Endothelial cell of umbilical vein (primary cell): ENCODE results near the gene ARHGAP28. TPM values are rescaled to one million over a fixed set of nuclear protein-coding genes. Genes with fewer than 3 reads are reported as not detected.

Experiments used
- Bru-seq: library from RNA; stranded (reverse); fragments of 400-500 nt; gene quantifications from one replicate; lab custom pipeline; 2021; lab: Mats Ljungman, UMichigan
- BruChase-seq, 2 experiments: library from RNA; stranded (reverse); fragments of 400-500 nt; gene quantifications; one replicate each; lab custom pipeline; 2021; lab: Mats Ljungman, UMichigan
- BruUV-seq: library from RNA; stranded (reverse); fragments of 400-500 nt; replicated peaks from 2 replicates; lab custom pipeline; 2021; lab: Mats Ljungman, UMichigan
- CTCF ChIA-PET: fragments of 300-600, 350-600 bp; sonication (Branson Sonifier 250); formaldehyde crosslinking; loops from one replicate; lab custom pipeline; 2021; ENCODE audit warnings: antibody characterized with exemption, inconsistent platforms; lab: Charles Lee
- POLR2A ChIA-PET: fragments of 300-600, 350-600 bp; sonication (Branson Sonifier 250); formaldehyde crosslinking; loops from one replicate; lab custom pipeline; 2021; ENCODE audit warnings: antibody characterized with exemption, inconsistent platforms; lab: Charles Lee
- DNase-seq: peaks from one replicate; pipeline ENCODE4 v3.0.0-alpha.2; 2011; ENCODE audit warnings: low read depth, low spot score
- FAIRE-seq: peaks from 2 replicates; lab custom pipeline; 2011; peaks lifted over from hg19 to GRCh38; lab: Jason Lieb, UNC
- H2AFZ ChIP-seq: 2 replicates; pipeline ENCODE4 v1.6.0; 2012; ENCODE audit warnings: low read depth, low read length, control low read depth, inconsistent platforms
- H3K27ac ChIP-seq: 2 replicates; pipeline ENCODE4 v1.5.1; 2011; ENCODE audit warnings: low read depth, mild to moderate bottlenecking, control low read depth, low read length, moderate library complexity; ENCODE audit not compliant: insufficient read depth
- H3K27me3 ChIP-seq, 2 experiments: 2 replicates each; pipeline versions ENCODE4 v1.6.0 to v1.6.1; 2011; ENCODE audit warnings: low read length in 2 of 2, mixed read lengths in 1 of 2; ENCODE audit not compliant: control insufficient read depth in 2 of 2, insufficient read depth in 2 of 2
- H3K36me3 ChIP-seq, 2 experiments: 2 replicates in 1 of 2; 3 replicates in 1 of 2; pipeline ENCODE4 v1.5.1; 2011; ENCODE audit warnings: low read length in 2 of 2, mild to moderate bottlenecking in 1 of 2, moderate library complexity in 1 of 2; ENCODE audit not compliant: control insufficient read depth in 2 of 2, insufficient read depth in 2 of 2; ENCODE audit errors: extremely low read depth in 1 of 2
- H3K4me1 ChIP-seq: 3 replicates; pipeline ENCODE4 v1.5.1; 2011; ENCODE audit warnings: mild to moderate bottlenecking, low read length; ENCODE audit not compliant: control insufficient read depth, insufficient read depth; ENCODE audit errors: extremely low read depth
- H3K4me2 ChIP-seq: 2 replicates; pipeline ENCODE4 v1.6.1; 2011; ENCODE audit warnings: low read length, control low read depth, mixed read lengths; ENCODE audit not compliant: insufficient read depth
- H3K4me3 ChIP-seq, 3 experiments: fragments of 200-600 bp in 1 of 3; sonication (generic), shearing (Covaris generic) in 1 of 3; replicated peaks in 1 of 3; 2 replicates each; pipeline ENCODE4 v1.5.1; 2011 to 2016; ENCODE audit warnings: control low read depth in 3 of 3, low read length in 3 of 3, mild to moderate bottlenecking in 2 of 3, inconsistent platforms in 1 of 3, low read depth in 1 of 3, moderate library complexity in 1 of 3; ENCODE audit not compliant: insufficient read depth in 1 of 3
- H3K79me2 ChIP-seq: 2 replicates; pipeline ENCODE4 v1.6.0; 2012; ENCODE audit warnings: low read length, inconsistent platforms; ENCODE audit not compliant: control insufficient read depth, insufficient read depth
- H3K9ac ChIP-seq: replicated peaks from 2 replicates; pipeline ENCODE3; 2011; ENCODE audit warnings: low read length, control low read depth; ENCODE audit not compliant: insufficient read depth; ENCODE audit errors: extremely low read depth
- H3K9me1 ChIP-seq: replicated peaks from 3 replicates; pipeline ENCODE4 v1.6.0; 2011; ENCODE audit warnings: mild to moderate bottlenecking, low read length; ENCODE audit not compliant: control insufficient read depth, insufficient read depth; ENCODE audit errors: extremely low read depth
- H3K9me3 ChIP-seq: replicated peaks from 2 replicates; pipeline ENCODE4 v1.5.1; 2012; ENCODE audit warnings: low read length, inconsistent platforms; ENCODE audit not compliant: control insufficient read depth, insufficient read depth
- H4K20me1 ChIP-seq: replicated peaks from 2 replicates; pipeline ENCODE3; 2011; ENCODE audit warnings: mild to moderate bottlenecking, low read length; ENCODE audit not compliant: control insufficient read depth, insufficient read depth; ENCODE audit errors: extremely low read depth
- EZH2 ChIP-seq: IDR thresholded peaks from 2 replicates; pipeline ENCODE4 v1.6.1; 2012; ENCODE audit warnings: borderline replicate concordance, low read depth, mild to moderate bottlenecking, moderate library complexity, low read length, inconsistent platforms; ENCODE audit not compliant: severe bottlenecking
- FOS ChIP-seq: IDR thresholded peaks from 2 replicates; pipeline ENCODE4 v1.6.1; 2011; ENCODE audit warnings: mild to moderate bottlenecking, low read length, moderate library complexity, borderline replicate concordance; ENCODE audit not compliant: insufficient read depth
- GATA2 ChIP-seq: IDR thresholded peaks from 2 replicates; pipeline ENCODE4 v1.7.0; 2011; ENCODE audit warnings: low read depth, mild to moderate bottlenecking, moderate library complexity, mixed read lengths, low read length; ENCODE audit not compliant: insufficient read length, insufficient read depth
- JUN ChIP-seq: IDR thresholded peaks from 2 replicates; pipeline ENCODE4 v1.6.1; 2011; ENCODE audit warnings: borderline replicate concordance, low read depth; ENCODE audit not compliant: insufficient read length, insufficient read depth
- MYC ChIP-seq: IDR thresholded peaks from one replicate; pipeline ENCODE4 v1.6.1; 2011; ENCODE audit warnings: mild to moderate bottlenecking, low read depth, low read length
- POLR2A ChIP-seq: IDR thresholded peaks from 2 replicates; pipeline ENCODE4 v1.6.1; 2012; ENCODE audit warnings: low read depth, mild to moderate bottlenecking, control low read depth, low read length
- POLR2AphosphoS5 ChIP-seq: IDR thresholded peaks from 2 replicates; pipeline ENCODE4 v1.6.1; 2012; ENCODE audit warnings: low read depth, mild to moderate bottlenecking, control low read depth, low read length, moderate library complexity; ENCODE audit not compliant: insufficient read depth
- dilution Hi-C: fragments of 300-500 bp; cut with MboI; formaldehyde crosslinking; loops from one replicate; pipeline ENCODE4 v1.15.0; 2019; ENCODE audit warnings: low sequenced_read_pairs; ENCODE audit not compliant: extremely low pct_ligation_motif_present
- intact Hi-C: fragments of 100-400 bp; cut with micrococcal nuclease; formaldehyde crosslinking; loops from one replicate; pipeline ENCODE4 v1.10.0; 2022
- long read RNA-seq: library from polyadenylated mRNA; stranded (forward); transcript quantifications from one replicate; pipeline ENCODE4 v2.0.0, GENCODE V29; 2021
- polyA minus RNA-seq, 3 experiments: library from RNA; depleted of rRNA, polyadenylated mRNA; stranded (reverse); fragments of >200 nt; gene quantifications; 1 replicate in 1 of 3; 2 replicates in 2 of 3; pipeline ENCODE4 v1.2.3, GENCODE V29; 2011
- polyA plus RNA-seq, 4 experiments: library from polyadenylated mRNA; depleted of rRNA in 3 of 4; stranded (reverse) in 3 of 4; unstranded in 1 of 4; fragments of >200 nt; gene quantifications; 2 replicates each; pipeline versions ENCODE4 v1.2.1 to v1.2.3, GENCODE V29; 2011 to 2012; ENCODE audit warnings: missing spikeins in 1 of 4
- total RNA-seq: library from RNA; stranded (reverse); gene quantifications from 2 replicates; pipeline ENCODE4 v1.2.3, GENCODE V29; 2021
- TF ChIP-seq, protein P1 (sequence below), 2 donors: IDR thresholded peaks; 1 replicate in 1 of 2; 2 replicates in 1 of 2; pipeline ENCODE4 v1.5.1; 2011; ENCODE audit warnings: low read length in 2 of 2, mild to moderate bottlenecking in 2 of 2, moderate library complexity in 2 of 2, control low read depth in 1 of 2, inconsistent platforms in 1 of 2, low read depth in 1 of 2; ENCODE audit not compliant: insufficient read depth in 1 of 2; ENCODE audit errors: extremely low read depth in 1 of 2
- TF ChIP-seq, protein P2 (sequence below): IDR thresholded peaks from 2 replicates; pipeline ENCODE4 v1.6.1; 2011; ENCODE audit not compliant: insufficient read depth, insufficient read length

Gene ARHGAP28, protein sequence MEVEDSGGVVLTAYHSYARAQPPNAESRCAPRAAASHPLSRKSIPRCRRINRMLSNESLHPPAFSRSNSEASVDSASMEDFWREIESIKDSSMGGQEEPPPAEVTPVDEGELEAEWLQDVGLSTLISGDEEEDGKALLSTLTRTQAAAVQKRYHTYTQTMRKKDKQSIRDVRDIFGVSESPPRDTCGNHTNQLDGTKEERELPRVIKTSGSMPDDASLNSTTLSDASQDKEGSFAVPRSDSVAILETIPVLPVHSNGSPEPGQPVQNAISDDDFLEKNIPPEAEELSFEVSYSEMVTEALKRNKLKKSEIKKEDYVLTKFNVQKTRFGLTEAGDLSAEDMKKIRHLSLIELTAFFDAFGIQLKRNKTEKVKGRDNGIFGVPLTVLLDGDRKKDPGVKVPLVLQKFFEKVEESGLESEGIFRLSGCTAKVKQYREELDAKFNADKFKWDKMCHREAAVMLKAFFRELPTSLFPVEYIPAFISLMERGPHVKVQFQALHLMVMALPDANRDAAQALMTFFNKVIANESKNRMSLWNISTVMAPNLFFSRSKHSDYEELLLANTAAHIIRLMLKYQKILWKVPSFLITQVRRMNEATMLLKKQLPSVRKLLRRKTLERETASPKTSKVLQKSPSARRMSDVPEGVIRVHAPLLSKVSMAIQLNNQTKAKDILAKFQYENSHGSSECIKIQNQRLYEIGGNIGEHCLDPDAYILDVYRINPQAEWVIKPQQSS
- total RNA-seq (21.0 and 23.4 TPM in 2 replicates), polyA plus RNA-seq (3.3 and 3.8 TPM in 2 replicates), polyA minus RNA-seq (19.6 and 20.8 TPM in 2 replicates), Bru-seq, nascent RNA (percentile 75 among the genes with signal in this experiment), BruChase-seq, experiment 1, labeled RNA remaining after a 6-hour chase (percentile 56 among the genes with signal in this experiment), BruChase-seq, experiment 2, labeled RNA remaining after a 2-hour chase (percentile 57 among the genes with signal in this experiment)
- polyA plus RNA-seq (2011; cell fraction: cytosol; rRNA removed), result 4.3 and 4.8 TPM in 2 replicates
- 12.8 and 13.2 TPM in 2 replicates for polyA plus RNA-seq (2011; cell fraction: nucleus; rRNA removed)
- 5.2 and 6.0 TPM in 2 replicates for polyA plus RNA-seq (2012)
- 0.82 TPM for polyA minus RNA-seq (2011; cell fraction: cytosol; rRNA and poly(A)+ RNA removed)
- polyA minus RNA-seq (2011; cell fraction: nucleus; rRNA and poly(A)+ RNA removed), result 29.8 and 33.6 TPM in 2 replicates
- long read RNA-seq, transcript ARHGAP28-203 (18 exons, 2,295 nt), result major isoform, 5 of 9 reads
- long read RNA-seq, partial matches to known transcripts, result 0 of 9 reads
- long read RNA-seq, other reads (novel, unspliced or antisense), result 4 of 9 reads

DNA sequence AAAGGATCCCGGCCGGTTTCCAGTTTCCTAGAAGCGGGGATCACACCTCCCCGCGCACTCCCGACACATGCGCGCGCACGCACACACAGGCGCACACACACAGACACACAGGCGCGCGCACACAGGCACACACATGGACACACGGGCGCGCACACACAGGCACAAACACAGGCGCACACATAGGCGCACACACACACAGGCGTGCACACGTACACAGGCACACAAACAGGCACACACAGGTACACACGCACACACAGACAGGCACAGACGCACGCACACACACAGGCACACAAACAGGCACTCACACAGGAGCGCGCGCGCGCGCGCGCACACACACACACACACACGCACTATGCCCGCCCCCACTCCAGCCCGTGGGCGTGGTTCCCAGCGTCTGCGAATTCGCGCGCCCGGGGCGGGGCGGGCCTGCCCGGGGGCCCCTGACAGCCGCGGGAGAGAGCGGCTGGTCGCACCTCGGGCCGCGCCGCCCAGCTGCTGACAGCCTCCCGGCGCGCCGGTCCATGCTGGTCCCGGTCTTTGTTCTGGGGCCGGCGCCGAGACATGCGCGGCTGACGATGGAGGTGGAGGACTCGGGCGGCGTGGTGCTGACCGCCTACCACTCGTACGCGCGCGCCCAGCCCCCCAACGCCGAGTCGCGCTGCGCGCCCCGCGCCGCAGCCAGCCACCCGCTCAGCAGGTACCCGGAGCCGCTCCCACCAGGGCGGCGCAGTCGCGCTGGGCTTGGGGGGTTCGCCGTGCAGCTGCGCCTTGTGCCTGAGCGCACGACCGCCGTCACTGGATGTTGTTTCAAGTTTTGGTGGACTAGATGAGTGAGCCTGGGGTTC, at the start of gene ARHGAP28:
Gene ARHGAP28 (plus strand): TSS at position 470 of the 845 bp plus-strand sequence. CDS start 106 bp downstream, at position 576.
- Histone ChIP-seq H3K27me3 (peaks cover 0 to 3% of the 10 kb centered on the region in 2 experiments), H3K9me1 (peaks cover 2% of the 10 kb centered on the region), H3K36me3 (no peaks in the 10 kb centered on the region), H3K9ac (peak within 1 kb of the TSS; percentile 68), H3K79me2 (no peaks in the 10 kb centered on the region), H4K20me1 (no peaks in the 10 kb centered on the region), H3K9me3 (no peaks in the 10 kb centered on the region), H3K4me2 (peak within 1 kb of the TSS; percentile 96), H3K27ac (peak within 1 kb of the TSS; percentile 69), H3K4me1 (peaks cover 39% of the 10 kb centered on the region), H3K4me3 (peak within 1 kb of the TSS; percentile 44 to 84 (median 57)), H2AFZ (peak within 1 kb of the TSS; percentile 92)
- dilution Hi-C loops, result no loop called here
- ChIA-PET CTCF (interaction anchor here (1.0 to 3.8 kb wide), 6 partner anchors 8 to 156 kb away, joined by 3 to 14 read pairs (median 4); no protein-coding TSS in a partner anchor), POLR2A (interaction anchor here (0.6 kb wide), 1 partner anchor 78 kb away, joined by 3 read pairs; no protein-coding TSS in a partner anchor)
- no peak for TF ChIP-seq MYC
- TF ChIP-seq, protein P1, sequence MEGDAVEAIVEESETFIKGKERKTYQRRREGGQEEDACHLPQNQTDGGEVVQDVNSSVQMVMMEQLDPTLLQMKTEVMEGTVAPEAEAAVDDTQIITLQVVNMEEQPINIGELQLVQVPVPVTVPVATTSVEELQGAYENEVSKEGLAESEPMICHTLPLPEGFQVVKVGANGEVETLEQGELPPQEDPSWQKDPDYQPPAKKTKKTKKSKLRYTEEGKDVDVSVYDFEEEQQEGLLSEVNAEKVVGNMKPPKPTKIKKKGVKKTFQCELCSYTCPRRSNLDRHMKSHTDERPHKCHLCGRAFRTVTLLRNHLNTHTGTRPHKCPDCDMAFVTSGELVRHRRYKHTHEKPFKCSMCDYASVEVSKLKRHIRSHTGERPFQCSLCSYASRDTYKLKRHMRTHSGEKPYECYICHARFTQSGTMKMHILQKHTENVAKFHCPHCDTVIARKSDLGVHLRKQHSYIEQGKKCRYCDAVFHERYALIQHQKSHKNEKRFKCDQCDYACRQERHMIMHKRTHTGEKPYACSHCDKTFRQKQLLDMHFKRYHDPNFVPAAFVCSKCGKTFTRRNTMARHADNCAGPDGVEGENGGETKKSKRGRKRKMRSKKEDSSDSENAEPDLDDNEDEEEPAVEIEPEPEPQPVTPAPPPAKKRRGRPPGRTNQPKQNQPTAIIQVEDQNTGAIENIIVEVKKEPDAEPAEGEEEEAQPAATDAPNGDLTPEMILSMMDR (IDR thresholded peaks at IDR 0.05; ENCODE audit: extremely low read depth in 1 of 2, insufficient read depth in 1 of 2, low read depth in 1 of 2, low read length in 2 of 2), result peak; percentile 32 to 53
- TF ChIP-seq FOS, result no peak
- peak; percentile 70 for TF ChIP-seq POLR2A
- TF ChIP-seq, protein P2, sequence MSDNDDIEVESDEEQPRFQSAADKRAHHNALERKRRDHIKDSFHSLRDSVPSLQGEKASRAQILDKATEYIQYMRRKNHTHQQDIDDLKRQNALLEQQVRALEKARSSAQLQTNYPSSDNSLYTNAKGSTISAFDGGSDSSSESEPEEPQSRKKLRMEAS, result no peak
- peak; percentile 67 for TF ChIP-seq POLR2AphosphoS5
- no peak for TF ChIP-seq JUN
- TF ChIP-seq EZH2, result no peak
- no peak for TF ChIP-seq GATA2
- DNase-seq (peak; percentile 96), FAIRE-seq (no peak)
- BruUV-seq, result no TSS peak
- intact Hi-C loops, result loop anchor here (1.0 to 5.0 kb wide), 8 partner anchors 12 to 187 kb away; no protein-coding TSS in a partner anchor
